Thyroid gland (tissue), 4 donors: ENCODE data around the gene TSPAN4.

ENCODE experiments used
- POLR2A ChIP-seq, 2 donors: fragments of 450-650 bp; IDR thresholded peaks; one replicate each; pipeline ENCODE4 v1.6.1; 2017; ENCODE audit warnings: antibody characterized with exemption in 2 of 2, mild to moderate bottlenecking in 2 of 2, moderate library complexity in 1 of 2
- TF ChIP-seq, protein P1 (sequence below), 6 experiments: fragments of 200-600 bp in 3 of 6; fragments of 450-650 bp in 3 of 6; sonication (generic) in 3 of 6; IDR thresholded peaks; one replicate each; pipeline ENCODE4 v1.5.1; 2016 to 2019; ENCODE audit warnings: antibody characterized with exemption in 6 of 6, mild to moderate bottlenecking in 2 of 6, inconsistent platforms in 1 of 6, moderate library complexity in 1 of 6

DNA sequence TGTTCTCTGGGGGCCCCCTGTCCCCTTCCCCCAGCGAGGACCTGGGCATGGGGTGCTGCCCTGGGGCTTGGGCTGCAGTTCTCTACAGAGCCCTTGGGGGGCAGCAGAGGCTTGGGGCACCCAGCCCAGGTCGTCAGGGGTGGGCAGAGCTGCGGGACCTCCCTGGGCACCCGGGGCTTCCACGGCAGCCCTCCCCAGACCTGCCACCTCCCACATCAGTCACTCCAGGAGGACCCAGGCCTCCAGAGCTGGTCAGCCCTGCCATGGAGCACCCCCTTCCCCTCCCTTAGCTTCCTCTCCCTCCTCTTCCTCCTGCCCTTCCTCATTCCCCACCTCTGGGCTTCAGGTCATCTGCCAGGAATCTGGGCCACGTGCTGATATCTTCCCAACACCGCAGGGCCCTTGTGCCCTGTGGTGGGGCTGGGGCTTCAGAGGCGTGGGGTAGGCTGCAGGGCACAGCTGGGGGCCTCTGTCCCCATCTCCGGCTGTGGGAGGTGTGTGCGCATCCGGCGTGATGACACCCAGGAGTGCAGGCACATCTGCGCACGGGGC, 5.8 kb downstream of the TSPAN4 start:
- TF ChIP-seq, protein P1, sequence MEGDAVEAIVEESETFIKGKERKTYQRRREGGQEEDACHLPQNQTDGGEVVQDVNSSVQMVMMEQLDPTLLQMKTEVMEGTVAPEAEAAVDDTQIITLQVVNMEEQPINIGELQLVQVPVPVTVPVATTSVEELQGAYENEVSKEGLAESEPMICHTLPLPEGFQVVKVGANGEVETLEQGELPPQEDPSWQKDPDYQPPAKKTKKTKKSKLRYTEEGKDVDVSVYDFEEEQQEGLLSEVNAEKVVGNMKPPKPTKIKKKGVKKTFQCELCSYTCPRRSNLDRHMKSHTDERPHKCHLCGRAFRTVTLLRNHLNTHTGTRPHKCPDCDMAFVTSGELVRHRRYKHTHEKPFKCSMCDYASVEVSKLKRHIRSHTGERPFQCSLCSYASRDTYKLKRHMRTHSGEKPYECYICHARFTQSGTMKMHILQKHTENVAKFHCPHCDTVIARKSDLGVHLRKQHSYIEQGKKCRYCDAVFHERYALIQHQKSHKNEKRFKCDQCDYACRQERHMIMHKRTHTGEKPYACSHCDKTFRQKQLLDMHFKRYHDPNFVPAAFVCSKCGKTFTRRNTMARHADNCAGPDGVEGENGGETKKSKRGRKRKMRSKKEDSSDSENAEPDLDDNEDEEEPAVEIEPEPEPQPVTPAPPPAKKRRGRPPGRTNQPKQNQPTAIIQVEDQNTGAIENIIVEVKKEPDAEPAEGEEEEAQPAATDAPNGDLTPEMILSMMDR (IDR thresholded peaks at IDR 0.05), result peak; percentile 62 to 93 (median 76)
- TF ChIP-seq POLR2A (IDR thresholded peaks at IDR 0.05), result no peak
